HEK293 (cell line): ENCODE results near the gene BMF.

ENCODE experiments used
- EGR2 ChIP-seq: fragments of 450-650 bp; formaldehyde crosslinking; IDR thresholded peaks from 2 replicates; pipeline ENCODE4 v1.5.1; 2016; ENCODE audit warnings: low read depth, missing biosample characterization, missing genetic modification characterization
- MZF1 ChIP-seq: fragments of 450-650 bp; formaldehyde crosslinking; IDR thresholded peaks from 2 replicates; pipeline ENCODE4 v1.5.1; 2017; ENCODE audit warnings: missing biosample characterization, missing genetic modification characterization, borderline replicate concordance
- SCRT1 ChIP-seq: fragments of 450-650 bp; formaldehyde crosslinking; IDR thresholded peaks from 2 replicates; pipeline ENCODE4 v1.5.1; 2016; ENCODE audit warnings: missing biosample characterization, missing genetic modification characterization, borderline replicate concordance
- ZBTB21 ChIP-seq: fragments of 450-650 bp; formaldehyde crosslinking; IDR thresholded peaks from 2 replicates; pipeline ENCODE4 v1.5.1; 2017; ENCODE audit warnings: missing biosample characterization, missing genetic modification characterization
- ZFHX2 ChIP-seq: fragments of 450-650 bp; formaldehyde crosslinking; conservative IDR thresholded peaks from 2 replicates; pipeline ENCODE4 v1.5.1; 2016; ENCODE audit warnings: missing biosample characterization, missing genetic modification characterization
- ZNF19 ChIP-seq: fragments of 450-650 bp; formaldehyde crosslinking; IDR thresholded peaks from 2 replicates; pipeline ENCODE4; 2016; ENCODE audit warnings: missing biosample characterization, missing genetic modification characterization, low read depth
- ZNF426 ChIP-seq: fragments of 450-650 bp; formaldehyde crosslinking; IDR thresholded peaks from 2 replicates; pipeline ENCODE4 v1.5.1; 2017; ENCODE audit warnings: missing biosample characterization, missing genetic modification characterization, mild to moderate bottlenecking, inconsistent platforms, moderate library complexity
- ZNF777 ChIP-seq: fragments of 450-650 bp; formaldehyde crosslinking; IDR thresholded peaks from 2 replicates; pipeline ENCODE4 v1.5.1; 2017; ENCODE audit warnings: missing biosample characterization, missing genetic modification characterization, borderline replicate concordance
- ZNF785 ChIP-seq: fragments of 450-650 bp; formaldehyde crosslinking; IDR thresholded peaks from 2 replicates; pipeline ENCODE4 v1.5.1; 2016; ENCODE audit warnings: missing biosample characterization, missing genetic modification characterization
- TF ChIP-seq, protein P1 (sequence below): fragments of 450-650 bp; formaldehyde crosslinking; optimal IDR thresholded peaks from 2 replicates; pipeline ENCODE3; 2016; ENCODE audit warnings: missing biosample characterization, mild to moderate bottlenecking, missing genetic modification characterization
- TF ChIP-seq, protein P2 (sequence below): fragments of 450-650 bp; formaldehyde crosslinking; IDR thresholded peaks from 2 replicates; pipeline ENCODE4 v1.5.1; 2016; ENCODE audit warnings: missing biosample characterization, missing genetic modification characterization
- TF ChIP-seq, protein P3 (sequence below): fragments of 450-650 bp; formaldehyde crosslinking; IDR thresholded peaks from 2 replicates; pipeline ENCODE4 v1.5.1; 2016; ENCODE audit warnings: missing biosample characterization, missing genetic modification characterization, low read depth
- TF ChIP-seq, protein P4 (sequence below): fragments of 450-650 bp; formaldehyde crosslinking; IDR thresholded peaks from 2 replicates; pipeline ENCODE4 v1.5.1; 2016; ENCODE audit warnings: missing biosample characterization, missing genetic modification characterization
- TF ChIP-seq, protein P5 (sequence below): fragments of 450-650 bp; formaldehyde crosslinking; IDR thresholded peaks from 2 replicates; pipeline ENCODE4 v1.5.1; 2017; ENCODE audit warnings: missing biosample characterization, missing genetic modification characterization
- TF ChIP-seq, protein P6 (sequence below): fragments of 450-650 bp; formaldehyde crosslinking; conservative IDR thresholded peaks from 2 replicates; pipeline ENCODE4 v1.5.1; 2016; ENCODE audit warnings: low read depth, missing biosample characterization, missing genetic modification characterization

BMF gene

DNA sequence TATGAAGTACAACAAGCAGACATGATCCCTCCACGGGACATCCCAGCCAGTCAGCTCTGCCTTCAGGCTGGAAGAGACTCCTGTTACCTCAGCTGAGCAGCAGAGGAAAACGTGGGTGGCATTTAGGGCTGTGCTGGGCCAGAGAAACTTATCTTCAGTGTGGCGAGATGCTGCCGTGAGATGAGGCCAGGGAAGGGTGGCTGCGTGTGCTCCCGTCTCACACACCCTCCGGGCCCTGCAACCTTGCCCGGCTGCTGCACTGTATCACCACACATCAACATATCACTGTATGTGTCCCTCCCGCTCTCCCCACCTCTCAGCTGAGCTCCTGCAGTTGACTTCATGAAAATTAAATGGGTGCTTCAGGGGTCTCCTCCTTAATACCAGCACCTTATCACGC, 23.4 kb downstream of the BMF start (continued):
- TF ChIP-seq, protein P1, sequence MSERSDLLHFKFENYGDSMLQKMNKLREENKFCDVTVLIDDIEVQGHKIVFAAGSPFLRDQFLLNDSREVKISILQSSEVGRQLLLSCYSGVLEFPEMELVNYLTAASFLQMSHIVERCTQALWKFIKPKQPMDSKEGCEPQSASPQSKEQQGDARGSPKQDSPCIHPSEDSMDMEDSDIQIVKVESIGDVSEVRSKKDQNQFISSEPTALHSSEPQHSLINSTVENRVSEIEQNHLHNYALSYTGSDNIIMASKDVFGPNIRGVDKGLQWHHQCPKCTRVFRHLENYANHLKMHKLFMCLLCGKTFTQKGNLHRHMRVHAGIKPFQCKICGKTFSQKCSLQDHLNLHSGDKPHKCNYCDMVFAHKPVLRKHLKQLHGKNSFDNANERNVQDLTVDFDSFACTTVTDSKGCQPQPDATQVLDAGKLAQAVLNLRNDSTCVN = no peak
- TF ChIP-seq, protein P2, sequence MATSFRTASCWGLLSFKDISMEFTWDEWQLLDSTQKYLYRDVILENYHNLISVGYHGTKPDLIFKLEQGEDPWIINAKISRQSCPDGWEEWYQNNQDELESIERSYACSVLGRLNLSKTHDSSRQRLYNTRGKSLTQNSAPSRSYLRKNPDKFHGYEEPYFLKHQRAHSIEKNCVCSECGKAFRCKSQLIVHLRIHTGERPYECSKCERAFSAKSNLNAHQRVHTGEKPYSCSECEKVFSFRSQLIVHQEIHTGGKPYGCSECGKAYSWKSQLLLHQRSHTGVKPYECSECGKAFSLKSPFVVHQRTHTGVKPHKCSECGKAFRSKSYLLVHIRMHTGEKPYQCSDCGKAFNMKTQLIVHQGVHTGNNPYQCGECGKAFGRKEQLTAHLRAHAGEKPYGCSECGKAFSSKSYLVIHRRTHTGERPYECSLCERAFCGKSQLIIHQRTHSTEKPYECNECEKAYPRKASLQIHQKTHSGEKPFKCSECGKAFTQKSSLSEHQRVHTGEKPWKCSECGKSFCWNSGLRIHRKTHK (tag by site-specific recombination) = no peak
- TF ChIP-seq, protein P3, sequence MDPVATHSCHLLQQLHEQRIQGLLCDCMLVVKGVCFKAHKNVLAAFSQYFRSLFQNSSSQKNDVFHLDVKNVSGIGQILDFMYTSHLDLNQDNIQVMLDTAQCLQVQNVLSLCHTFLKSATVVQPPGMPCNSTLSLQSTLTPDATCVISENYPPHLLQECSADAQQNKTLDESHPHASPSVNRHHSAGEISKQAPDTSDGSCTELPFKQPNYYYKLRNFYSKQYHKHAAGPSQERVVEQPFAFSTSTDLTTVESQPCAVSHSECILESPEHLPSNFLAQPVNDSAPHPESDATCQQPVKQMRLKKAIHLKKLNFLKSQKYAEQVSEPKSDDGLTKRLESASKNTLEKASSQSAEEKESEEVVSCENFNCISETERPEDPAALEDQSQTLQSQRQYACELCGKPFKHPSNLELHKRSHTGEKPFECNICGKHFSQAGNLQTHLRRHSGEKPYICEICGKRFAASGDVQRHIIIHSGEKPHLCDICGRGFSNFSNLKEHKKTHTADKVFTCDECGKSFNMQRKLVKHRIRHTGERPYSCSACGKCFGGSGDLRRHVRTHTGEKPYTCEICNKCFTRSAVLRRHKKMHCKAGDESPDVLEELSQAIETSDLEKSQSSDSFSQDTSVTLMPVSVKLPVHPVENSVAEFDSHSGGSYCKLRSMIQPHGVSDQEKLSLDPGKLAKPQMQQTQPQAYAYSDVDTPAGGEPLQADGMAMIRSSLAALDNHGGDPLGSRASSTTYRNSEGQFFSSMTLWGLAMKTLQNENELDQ (tag by site-specific recombination) = no peak
- TF ChIP-seq ZBTB21 (tag by site-specific recombination) (no peak), ZNF426 (tag by site-specific recombination) (no peak), EGR2 (tag by site-specific recombination) (0 out of 2 replicates have a peak, but pooled peaks have one; percentile 37), ZNF785 (tag by site-specific recombination) (no peak), ZNF19 (tag by site-specific recombination) (no peak), SCRT1 (tag by site-specific recombination) (no peak), ZFHX2 (tag by site-specific recombination) (peak; percentile 57), MZF1 (tag by site-specific recombination) (no peak), ZNF777 (no peak)
- TF ChIP-seq, protein P4, sequence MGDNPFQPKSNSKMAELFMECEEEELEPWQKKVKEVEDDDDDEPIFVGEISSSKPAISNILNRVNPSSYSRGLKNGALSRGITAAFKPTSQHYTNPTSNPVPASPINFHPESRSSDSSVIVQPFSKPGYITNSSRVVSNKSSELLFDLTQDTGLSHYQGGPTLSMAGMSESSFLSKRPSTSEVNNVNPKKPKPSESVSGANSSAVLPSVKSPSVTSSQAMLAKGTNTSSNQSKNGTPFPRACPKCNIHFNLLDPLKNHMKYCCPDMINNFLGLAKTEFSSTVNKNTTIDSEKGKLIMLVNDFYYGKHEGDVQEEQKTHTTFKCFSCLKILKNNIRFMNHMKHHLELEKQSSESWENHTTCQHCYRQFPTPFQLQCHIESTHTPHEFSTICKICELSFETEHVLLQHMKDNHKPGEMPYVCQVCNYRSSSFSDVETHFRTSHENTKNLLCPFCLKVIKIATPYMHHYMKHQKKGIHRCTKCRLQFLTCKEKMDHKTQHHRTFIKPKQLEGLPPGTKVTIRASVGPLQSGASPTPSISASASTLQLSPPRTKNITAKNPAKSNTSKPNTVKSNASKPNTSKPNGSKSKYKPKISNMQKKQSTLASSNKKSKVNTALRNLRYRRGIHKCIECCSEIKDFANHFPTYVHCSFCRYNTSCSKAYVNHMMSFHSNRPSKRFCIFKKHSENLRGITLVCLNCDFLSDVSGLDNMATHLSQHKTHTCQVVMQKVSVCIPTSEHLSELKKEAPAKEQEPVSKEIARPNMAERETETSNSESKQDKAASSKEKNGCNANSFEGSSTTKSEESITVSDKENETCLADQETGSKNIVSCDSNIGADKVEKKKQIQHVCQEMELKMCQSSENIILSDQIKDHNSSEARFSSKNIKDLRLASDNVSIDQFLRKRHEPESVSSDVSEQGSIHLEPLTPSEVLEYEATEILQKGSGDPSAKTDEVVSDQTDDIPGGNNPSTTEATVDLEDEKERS (tag by site-specific recombination) = no peak
- TF ChIP-seq, protein P5, sequence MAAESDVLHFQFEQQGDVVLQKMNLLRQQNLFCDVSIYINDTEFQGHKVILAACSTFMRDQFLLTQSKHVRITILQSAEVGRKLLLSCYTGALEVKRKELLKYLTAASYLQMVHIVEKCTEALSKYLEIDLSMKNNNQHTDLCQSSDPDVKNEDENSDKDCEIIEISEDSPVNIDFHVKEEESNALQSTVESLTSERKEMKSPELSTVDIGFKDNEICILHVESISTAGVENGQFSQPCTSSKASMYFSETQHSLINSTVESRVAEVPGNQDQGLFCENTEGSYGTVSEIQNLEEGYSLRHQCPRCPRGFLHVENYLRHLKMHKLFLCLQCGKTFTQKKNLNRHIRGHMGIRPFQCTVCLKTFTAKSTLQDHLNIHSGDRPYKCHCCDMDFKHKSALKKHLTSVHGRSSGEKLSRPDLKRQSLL = no peak
- TF ChIP-seq, protein P6, sequence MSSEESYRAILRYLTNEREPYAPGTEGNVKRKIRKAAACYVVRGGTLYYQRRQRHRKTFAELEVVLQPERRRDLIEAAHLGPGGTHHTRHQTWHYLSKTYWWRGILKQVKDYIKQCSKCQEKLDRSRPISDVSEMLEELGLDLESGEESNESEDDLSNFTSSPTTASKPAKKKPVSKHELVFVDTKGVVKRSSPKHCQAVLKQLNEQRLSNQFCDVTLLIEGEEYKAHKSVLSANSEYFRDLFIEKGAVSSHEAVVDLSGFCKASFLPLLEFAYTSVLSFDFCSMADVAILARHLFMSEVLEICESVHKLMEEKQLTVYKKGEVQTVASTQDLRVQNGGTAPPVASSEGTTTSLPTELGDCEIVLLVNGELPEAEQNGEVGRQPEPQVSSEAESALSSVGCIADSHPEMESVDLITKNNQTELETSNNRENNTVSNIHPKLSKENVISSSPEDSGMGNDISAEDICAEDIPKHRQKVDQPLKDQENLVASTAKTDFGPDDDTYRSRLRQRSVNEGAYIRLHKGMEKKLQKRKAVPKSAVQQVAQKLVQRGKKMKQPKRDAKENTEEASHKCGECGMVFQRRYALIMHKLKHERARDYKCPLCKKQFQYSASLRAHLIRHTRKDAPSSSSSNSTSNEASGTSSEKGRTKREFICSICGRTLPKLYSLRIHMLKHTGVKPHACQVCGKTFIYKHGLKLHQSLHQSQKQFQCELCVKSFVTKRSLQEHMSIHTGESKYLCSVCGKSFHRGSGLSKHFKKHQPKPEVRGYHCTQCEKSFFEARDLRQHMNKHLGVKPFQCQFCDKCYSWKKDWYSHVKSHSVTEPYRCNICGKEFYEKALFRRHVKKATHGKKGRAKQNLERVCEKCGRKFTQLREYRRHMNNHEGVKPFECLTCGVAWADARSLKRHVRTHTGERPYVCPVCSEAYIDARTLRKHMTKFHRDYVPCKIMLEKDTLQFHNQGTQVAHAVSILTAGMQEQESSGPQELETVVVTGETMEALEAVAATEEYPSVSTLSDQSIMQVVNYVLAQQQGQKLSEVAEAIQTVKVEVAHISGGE (tag by site-specific recombination) = no peak
